SK-N-SH treated with all-trans-retinoic acid at 6 μM for 48 hours (cell line): ENCODE data around the gene LCE1E.

ENCODE experiments used
- ATAC-seq: fragments of 200-7000 bp; cut with Tn5 transposase; 3 replicates; pipeline ENCODE4 v1.9.1; 2020; ENCODE audit warnings: mild to moderate bottlenecking, moderate library complexity
- ARNTL ChIP-seq: fragments of 450-650 bp; formaldehyde crosslinking; IDR thresholded peaks from 2 replicates; pipeline ENCODE4 v1.5.0; 2020; ENCODE audit warnings: low read depth, mild to moderate bottlenecking, moderate library complexity, borderline replicate concordance
- CREB5 ChIP-seq: fragments of 250-450 bp; sonication (Bioruptor Pico); IDR thresholded peaks from 2 replicates; pipeline ENCODE4 v1.5.1; 2020; ENCODE audit warnings: low read depth, mild to moderate bottlenecking, moderate library complexity
- CSDC2 ChIP-seq: fragments of 250-450 bp; sonication (Bioruptor Pico); IDR thresholded peaks from 2 replicates; pipeline ENCODE4 v1.5.0; 2020; ENCODE audit warnings: mild to moderate bottlenecking, moderate library complexity
- ESRRG ChIP-seq: fragments of 250-450 bp; sonication (Bioruptor Pico); IDR thresholded peaks from 2 replicates; pipeline ENCODE4 v1.6.1; 2021; ENCODE audit warnings: mild to moderate bottlenecking
- GLIS3 ChIP-seq: fragments of 250-450 bp; sonication (Bioruptor Pico); IDR thresholded peaks from 2 replicates; pipeline ENCODE4 v1.5.0; 2020; ENCODE audit warnings: mild to moderate bottlenecking, moderate library complexity
- ISL1 ChIP-seq: fragments of 250-450 bp; sonication (Bioruptor Pico); IDR thresholded peaks from 2 replicates; pipeline ENCODE4 v2.1.2; 2022; ENCODE audit warnings: mild to moderate bottlenecking, moderate library complexity
- OSR1 ChIP-seq: fragments of 250-450 bp; sonication (Bioruptor Pico); IDR thresholded peaks from 2 replicates; pipeline ENCODE4 v1.8.0; 2022; ENCODE audit warnings: moderate library complexity, mild to moderate bottlenecking, inconsistent platforms
- PATZ1 ChIP-seq: fragments of 250-450 bp; sonication (Bioruptor Pico); IDR thresholded peaks from 2 replicates; pipeline ENCODE4 v1.8.0; 2020; ENCODE audit warnings: mild to moderate bottlenecking, moderate library complexity, borderline replicate concordance
- PPARA ChIP-seq: fragments of 250-450 bp; sonication (Bioruptor Pico); IDR thresholded peaks from 2 replicates; pipeline ENCODE4 v1.5.0; 2020; ENCODE audit warnings: mild to moderate bottlenecking, borderline replicate concordance
- RARB ChIP-seq: fragments of 250-450 bp; sonication (Bioruptor Pico); IDR thresholded peaks from 2 replicates; pipeline ENCODE4 v1.8.0; 2021; ENCODE audit warnings: mild to moderate bottlenecking, moderate library complexity
- SNAI2 ChIP-seq: fragments of 250-450 bp; sonication (Bioruptor Pico); IDR thresholded peaks from 2 replicates; pipeline ENCODE4 v1.5.0; 2020; ENCODE audit warnings: mild to moderate bottlenecking, moderate library complexity
- TCF4 ChIP-seq: fragments of 250-450 bp; sonication (Bioruptor Pico); IDR thresholded peaks from 2 replicates; pipeline ENCODE4 v1.8.0; 2021; ENCODE audit warnings: mild to moderate bottlenecking, moderate library complexity, borderline replicate concordance
- TOX ChIP-seq: fragments of 250-450 bp; sonication (Bioruptor Pico); IDR thresholded peaks from 2 replicates; pipeline ENCODE4 v1.8.0; 2021; ENCODE audit warnings: mild to moderate bottlenecking, moderate library complexity, borderline replicate concordance
- ZC3H10 ChIP-seq: fragments of 250-450 bp; sonication (Bioruptor Pico); IDR thresholded peaks from 2 replicates; pipeline ENCODE4 v1.5.1; 2021; ENCODE audit warnings: mild to moderate bottlenecking, moderate library complexity
- ZFP3 ChIP-seq: fragments of 250-450 bp; sonication (Bioruptor Pico); IDR thresholded peaks from 2 replicates; pipeline ENCODE4 v1.5.0; 2020; ENCODE audit warnings: mild to moderate bottlenecking, moderate library complexity
- ZFP30 ChIP-seq: fragments of 450-650 bp; formaldehyde crosslinking; IDR thresholded peaks from 2 replicates; pipeline ENCODE4 v1.5.0; 2022; ENCODE audit warnings: mild to moderate bottlenecking, moderate library complexity
- ZNF565 ChIP-seq: fragments of 450-650 bp; formaldehyde crosslinking; conservative IDR thresholded peaks from 2 replicates; pipeline ENCODE4 v1.5.0; 2020; ENCODE audit warnings: low read depth, mild to moderate bottlenecking, moderate library complexity
- ZNF70 ChIP-seq: fragments of 450-650 bp; formaldehyde crosslinking; IDR thresholded peaks from 2 replicates; pipeline ENCODE4 v1.5.0; 2020; ENCODE audit warnings: mild to moderate bottlenecking, moderate library complexity
- TF ChIP-seq, protein P1 (sequence below): fragments of 250-450 bp; sonication (Bioruptor Pico); IDR thresholded peaks from 2 replicates; pipeline ENCODE4 v1.8.0; 2021; ENCODE audit warnings: low read depth, mild to moderate bottlenecking, moderate library complexity, borderline replicate concordance
- TF ChIP-seq, protein P2 (sequence below): fragments of 250-450 bp; sonication (Bioruptor Pico); IDR thresholded peaks from 2 replicates; pipeline ENCODE4 v1.5.1; 2021; ENCODE audit warnings: mild to moderate bottlenecking, moderate library complexity
- TF ChIP-seq, protein P3 (sequence below): fragments of 250-450 bp; sonication (Bioruptor Pico); IDR thresholded peaks from 2 replicates; pipeline ENCODE4 v1.5.0; 2020; ENCODE audit warnings: mild to moderate bottlenecking, moderate library complexity

LCE1E gene

GRCh38 chr1:152817309-152817708 lies 31.3 kb downstream of the LCE1E start:
- ATAC-seq = no peak
- TF ChIP-seq ZFP3 (CRISPR knock-in tag) = no peak
- no peak for TF ChIP-seq RARB (CRISPR knock-in tag)
- no peak for TF ChIP-seq ZFP30 (CRISPR knock-in tag)
- TF ChIP-seq ZC3H10 (CRISPR knock-in tag) = no peak
- TF ChIP-seq CREB5 = no peak
- no peak for TF ChIP-seq ISL1 (CRISPR knock-in tag)
- no peak for TF ChIP-seq ZNF70 (CRISPR knock-in tag)
- TF ChIP-seq OSR1 = no peak
- TF ChIP-seq, protein P1, sequence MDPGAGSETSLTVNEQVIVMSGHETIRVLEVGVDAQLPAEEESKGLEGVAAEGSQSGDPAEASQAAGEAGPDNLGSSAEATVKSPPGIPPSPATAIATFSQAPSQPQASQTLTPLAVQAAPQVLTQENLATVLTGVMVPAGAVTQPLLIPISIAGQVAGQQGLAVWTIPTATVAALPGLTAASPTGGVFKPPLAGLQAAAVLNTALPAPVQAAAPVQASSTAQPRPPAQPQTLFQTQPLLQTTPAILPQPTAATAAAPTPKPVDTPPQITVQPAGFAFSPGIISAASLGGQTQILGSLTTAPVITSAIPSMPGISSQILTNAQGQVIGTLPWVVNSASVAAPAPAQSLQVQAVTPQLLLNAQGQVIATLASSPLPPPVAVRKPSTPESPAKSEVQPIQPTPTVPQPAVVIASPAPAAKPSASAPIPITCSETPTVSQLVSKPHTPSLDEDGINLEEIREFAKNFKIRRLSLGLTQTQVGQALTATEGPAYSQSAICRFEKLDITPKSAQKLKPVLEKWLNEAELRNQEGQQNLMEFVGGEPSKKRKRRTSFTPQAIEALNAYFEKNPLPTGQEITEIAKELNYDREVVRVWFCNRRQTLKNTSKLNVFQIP (CRISPR knock-in tag) = no peak
- no peak for TF ChIP-seq TCF4 (CRISPR knock-in tag)
- no peak for TF ChIP-seq SNAI2 (CRISPR knock-in tag)
- TF ChIP-seq PATZ1 (CRISPR knock-in tag) = no peak
- no peak for TF ChIP-seq PPARA
- no peak for TF ChIP-seq ARNTL (CRISPR knock-in tag)

GRCh38 chr1:152823294-152823693 lies 37.2 kb downstream of the LCE1E start:
- no peak for ATAC-seq
- TF ChIP-seq, protein P2, sequence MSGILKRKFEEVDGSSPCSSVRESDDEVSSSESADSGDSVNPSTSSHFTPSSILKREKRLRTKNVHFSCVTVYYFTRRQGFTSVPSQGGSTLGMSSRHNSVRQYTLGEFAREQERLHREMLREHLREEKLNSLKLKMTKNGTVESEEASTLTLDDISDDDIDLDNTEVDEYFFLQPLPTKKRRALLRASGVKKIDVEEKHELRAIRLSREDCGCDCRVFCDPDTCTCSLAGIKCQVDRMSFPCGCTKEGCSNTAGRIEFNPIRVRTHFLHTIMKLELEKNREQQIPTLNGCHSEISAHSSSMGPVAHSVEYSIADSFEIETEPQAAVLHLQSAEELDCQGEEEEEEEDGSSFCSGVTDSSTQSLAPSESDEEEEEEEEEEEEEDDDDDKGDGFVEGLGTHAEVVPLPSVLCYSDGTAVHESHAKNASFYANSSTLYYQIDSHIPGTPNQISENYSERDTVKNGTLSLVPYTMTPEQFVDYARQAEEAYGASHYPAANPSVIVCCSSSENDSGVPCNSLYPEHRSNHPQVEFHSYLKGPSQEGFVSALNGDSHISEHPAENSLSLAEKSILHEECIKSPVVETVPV (CRISPR knock-in tag) = no peak
- TF ChIP-seq ZC3H10 (CRISPR knock-in tag) = no peak
- no peak for TF ChIP-seq CSDC2 (CRISPR knock-in tag)
- TF ChIP-seq PATZ1 (CRISPR knock-in tag) = no peak
- TF ChIP-seq ISL1 (CRISPR knock-in tag) = no peak
- no peak for TF ChIP-seq TCF4 (CRISPR knock-in tag)
- no peak for TF ChIP-seq ARNTL (CRISPR knock-in tag)
- no peak for TF ChIP-seq ZFP30 (CRISPR knock-in tag)
- no peak for TF ChIP-seq TOX
- TF ChIP-seq PPARA = no peak
- no peak for TF ChIP-seq SNAI2 (CRISPR knock-in tag)
- no peak for TF ChIP-seq ZNF565 (CRISPR knock-in tag)
- TF ChIP-seq, protein P1 (CRISPR knock-in tag) = no peak
- TF ChIP-seq ESRRG (CRISPR knock-in tag) = no peak
- no peak for TF ChIP-seq CREB5
- TF ChIP-seq RARB (CRISPR knock-in tag) = no peak
- TF ChIP-seq GLIS3 = no peak
- no peak for TF ChIP-seq ZNF70 (CRISPR knock-in tag)
- TF ChIP-seq, protein P3, sequence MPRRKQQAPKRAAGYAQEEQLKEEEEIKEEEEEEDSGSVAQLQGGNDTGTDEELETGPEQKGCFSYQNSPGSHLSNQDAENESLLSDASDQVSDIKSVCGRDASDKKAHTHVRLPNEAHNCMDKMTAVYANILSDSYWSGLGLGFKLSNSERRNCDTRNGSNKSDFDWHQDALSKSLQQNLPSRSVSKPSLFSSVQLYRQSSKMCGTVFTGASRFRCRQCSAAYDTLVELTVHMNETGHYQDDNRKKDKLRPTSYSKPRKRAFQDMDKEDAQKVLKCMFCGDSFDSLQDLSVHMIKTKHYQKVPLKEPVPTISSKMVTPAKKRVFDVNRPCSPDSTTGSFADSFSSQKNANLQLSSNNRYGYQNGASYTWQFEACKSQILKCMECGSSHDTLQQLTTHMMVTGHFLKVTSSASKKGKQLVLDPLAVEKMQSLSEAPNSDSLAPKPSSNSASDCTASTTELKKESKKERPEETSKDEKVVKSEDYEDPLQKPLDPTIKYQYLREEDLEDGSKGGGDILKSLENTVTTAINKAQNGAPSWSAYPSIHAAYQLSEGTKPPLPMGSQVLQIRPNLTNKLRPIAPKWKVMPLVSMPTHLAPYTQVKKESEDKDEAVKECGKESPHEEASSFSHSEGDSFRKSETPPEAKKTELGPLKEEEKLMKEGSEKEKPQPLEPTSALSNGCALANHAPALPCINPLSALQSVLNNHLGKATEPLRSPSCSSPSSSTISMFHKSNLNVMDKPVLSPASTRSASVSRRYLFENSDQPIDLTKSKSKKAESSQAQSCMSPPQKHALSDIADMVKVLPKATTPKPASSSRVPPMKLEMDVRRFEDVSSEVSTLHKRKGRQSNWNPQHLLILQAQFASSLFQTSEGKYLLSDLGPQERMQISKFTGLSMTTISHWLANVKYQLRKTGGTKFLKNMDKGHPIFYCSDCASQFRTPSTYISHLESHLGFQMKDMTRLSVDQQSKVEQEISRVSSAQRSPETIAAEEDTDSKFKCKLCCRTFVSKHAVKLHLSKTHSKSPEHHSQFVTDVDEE = no peak
- no peak for TF ChIP-seq OSR1
- TF ChIP-seq, all 23 proteins: peak for 0
